B cell (primary cell): ENCODE results near the gene SSC5D. TPM values are rescaled to one million over a fixed set of nuclear protein-coding genes. Genes with fewer than 3 reads are reported as not detected.

Experiments used
- ATAC-seq: fragments of 200-7000 bp; cut with Tn5 transposase; one replicate; pipeline ENCODE4 v1.10.0; 2021; ENCODE audit warnings: low read depth, mild to moderate bottlenecking, moderate number of reproducible peaks, moderate library complexity
- CTCF ChIA-PET: fragments of 350-600 bp; sonication (Branson Sonifier 250); formaldehyde crosslinking; loops from one replicate; lab custom pipeline; 2021; ENCODE audit warnings: antibody characterized with exemption, inconsistent platforms; lab: Charles Lee
- POLR2A ChIA-PET: fragments of 350-600 bp; sonication (Branson Sonifier 250); formaldehyde crosslinking; loops from one replicate; lab custom pipeline; 2021; ENCODE audit warnings: antibody characterized with exemption; lab: Charles Lee
- DNase-seq: peaks from one replicate; pipeline ENCODE4 v3.0.0; 2013
- H2AFZ ChIP-seq: 2 replicates; pipeline ENCODE4 v1.6.1; 2012; ENCODE audit warnings: mild to moderate bottlenecking, low read depth, low read length; ENCODE audit not compliant: insufficient read depth, poor library complexity, severe bottlenecking
- H3K27ac ChIP-seq, 2 donors: 1 replicate in 1 of 2; 2 replicates in 1 of 2; pipeline ENCODE4 v1.5.1; 2012 to 2013; ENCODE audit warnings: low read length in 2 of 2, mild to moderate bottlenecking in 2 of 2, moderate library complexity in 1 of 2
- H3K27me3 ChIP-seq, 4 experiments: fragments of 200-600 bp in 1 of 4; sonication (generic) in 1 of 4; replicated peaks in 1 of 4; 1 replicate in 2 of 4; 2 replicates in 2 of 4; pipeline versions ENCODE4 v1.6.1 to v1.7.0; 2013 to 2016; ENCODE audit warnings: low read length in 3 of 4, mild to moderate bottlenecking in 2 of 4, mixed read lengths in 1 of 4, moderate library complexity in 1 of 4; ENCODE audit not compliant: insufficient read depth in 4 of 4, control insufficient read depth in 3 of 4; ENCODE audit errors: control extremely low read depth in 1 of 4
- H3K36me3 ChIP-seq, 2 experiments: replicated peaks in 1 of 2; 1 replicate in 1 of 2; 2 replicates in 1 of 2; pipeline versions ENCODE4 v1.6.1 to v1.7.1; 2013; ENCODE audit warnings: low read length in 1 of 2; ENCODE audit not compliant: insufficient read depth in 2 of 2, control insufficient read depth in 1 of 2; ENCODE audit errors: control extremely low read depth in 1 of 2, extremely low read depth in 1 of 2
- H3K4me1 ChIP-seq, 2 donors: fragments of 200-600 bp in 1 of 2; sonication (generic) in 1 of 2; 1 replicate in 1 of 2; 2 replicates in 1 of 2; pipeline versions ENCODE4 v1.5.1 to v1.6.1; 2013 to 2017; ENCODE audit warnings: low read length in 2 of 2; ENCODE audit not compliant: control insufficient read depth in 2 of 2, insufficient read depth in 2 of 2
- H3K4me2 ChIP-seq: replicated peaks from 2 replicates; pipeline ENCODE3; 2012; ENCODE audit warnings: mild to moderate bottlenecking, low read depth, low read length; ENCODE audit not compliant: poor library complexity, severe bottlenecking
- H3K4me3 ChIP-seq, 5 experiments: fragments of 200-600 bp in 1 of 5; sonication (generic) in 1 of 5; 1 replicate in 3 of 5; 2 replicates in 2 of 5; pipeline versions ENCODE4 v1.5.1 to v1.7.0; 2011 to 2016; ENCODE audit warnings: low read length in 4 of 5, mild to moderate bottlenecking in 4 of 5, low read depth in 2 of 5, control low read depth in 1 of 5, moderate library complexity in 1 of 5; ENCODE audit not compliant: insufficient read depth in 1 of 5; ENCODE audit errors: control extremely low read depth in 1 of 5, extremely low read depth in 1 of 5
- H3K79me2 ChIP-seq: fragments of 200-600 bp; sonication (generic); one replicate; pipeline ENCODE4 v1.6.0; 2016; ENCODE audit warnings: low read length; ENCODE audit not compliant: control insufficient read depth, insufficient read depth
- H3K9ac ChIP-seq: fragments of 200-600 bp; sonication (generic); 2 replicates; pipeline ENCODE4 v1.6.1; 2017; ENCODE audit warnings: mild to moderate bottlenecking, low read length, moderate library complexity
- H3K9me3 ChIP-seq, 3 donors: one replicate each; pipeline versions ENCODE4 v1.6.1 to v1.7.1; 2013; ENCODE audit warnings: low read length in 2 of 3; ENCODE audit not compliant: control insufficient read depth in 2 of 3, insufficient read depth in 1 of 3; ENCODE audit errors: control extremely low read depth in 1 of 3
- H4K20me1 ChIP-seq: 2 replicates; pipeline ENCODE4 v1.6.0; 2012; ENCODE audit warnings: mild to moderate bottlenecking, low read length; ENCODE audit not compliant: insufficient read depth, control insufficient read depth, poor library complexity, severe bottlenecking
- H3K27ac Mint-ChIP-seq: one replicate; pipeline ENCODE4 v1.8.0; 2021; ENCODE audit warnings: mixed read lengths
- H3K27me3 Mint-ChIP-seq: one replicate; pipeline ENCODE4 v1.8.0; 2021; ENCODE audit warnings: mixed read lengths
- H3K4me1 Mint-ChIP-seq: one replicate; pipeline ENCODE4 v1.8.0; 2021; ENCODE audit warnings: mixed read lengths
- H3K4me3 Mint-ChIP-seq: one replicate; pipeline ENCODE4 v1.8.0; 2021; ENCODE audit warnings: mixed read lengths
- H3K9me3 Mint-ChIP-seq: one replicate; pipeline ENCODE4 v1.8.0; 2022; ENCODE audit warnings: mixed read lengths; ENCODE audit not compliant: insufficient read depth
- CTCF ChIP-seq: fragments of 200-600 bp; IDR thresholded peaks from one replicate; pipeline ENCODE4 v1.8.0; 2022; ENCODE audit warnings: antibody characterized with exemption, mild to moderate bottlenecking
- EZH2 ChIP-seq: IDR thresholded peaks from 2 replicates; pipeline ENCODE4 v1.6.1; 2012; ENCODE audit warnings: borderline replicate concordance, low read depth, mild to moderate bottlenecking, moderate library complexity, low read length; ENCODE audit not compliant: insufficient read depth, poor library complexity, severe bottlenecking
- WGBS: methylation state at CpG from one replicate; pipeline ENCODE4 v1.1.5; 2013; ENCODE audit warnings: missing lambda C conversion rate; ENCODE audit not compliant: insufficient coverage; 5-methylcytosine and 5-hydroxymethylcytosine counted together
- intact Hi-C: fragments of 100-400 bp; cut with micrococcal nuclease; formaldehyde crosslinking; loops from one replicate; pipeline ENCODE4 v1.10.0; 2022
- polyA plus RNA-seq: library from polyadenylated mRNA; depleted of rRNA; stranded (reverse); fragments of >200 nt; gene quantifications from 2 replicates; pipeline ENCODE4 v1.2.3, GENCODE V29; 2012
- total RNA-seq, 2 donors: library from RNA; stranded (reverse); fragments of 120-200 nt in 1 of 2; gene quantifications; 1 replicate in 1 of 2; 2 replicates in 1 of 2; pipeline versions ENCODE4 v1.2.3 to v1.2.4, GENCODE V29; 2013 to 2022

The SSC5D gene
- total and polyA plus RNA-seq, 2 donors (not counting 1 experiment from before 2014, with no cell fraction given): 0.22 to 0.44 TPM

- Histone ChIP-seq H3K27me3 (peaks cover 0 to 20% (median 7%) of the 10 kb centered on the region in 4 experiments), H3K9me3 (peaks cover 0 to 15% (median 0%) of the 10 kb centered on the region in 3 donors), H3K27ac (no peak overlapping the region), H4K20me1 (no peaks in the 10 kb centered on the region), H2AFZ (no peak overlapping the region), H3K79me2 (no peaks in the 10 kb centered on the region), H3K9ac (no peak overlapping the region), H3K4me1 (peaks cover 19 to 22% of the 10 kb centered on the region in 2 donors), H3K36me3 (peaks cover 0 to 2% of the 10 kb centered on the region in 2 experiments), H3K4me2 (no peak overlapping the region), H3K4me3 (no peak overlapping the region)
- H3K27me3 Mint-ChIP-seq: peaks cover 13% of the 10 kb centered on the region
- ATAC-seq (no peak), DNase-seq (no peak)
- H3K9me3 Mint-ChIP-seq: no peaks in the 10 kb centered on the region
- POLR2A ChIA-PET: no interaction called here
- intact Hi-C loops: no loop called here
- H3K4me1 Mint-ChIP-seq: peaks cover 20% of the 10 kb centered on the region
- no peak overlapping the region for H3K4me3 Mint-ChIP-seq
- CTCF ChIA-PET: no interaction called here
- peak overlapping the region; percentile 15 for H3K27ac Mint-ChIP-seq
- no peak for TF ChIP-seq CTCF
- TF ChIP-seq EZH2: no peak
- 94% methylated on average over 13 of the region's 14 CpGs for WGBS
Measured at GRCh38 chr19:55456347-55456746, 31.9 kb upstream of the SSC5D start.

- Mint-ChIP-seq H3K27ac (no peak overlapping the region), H3K4me3 (no peak overlapping the region), H3K27me3 (peaks cover 9% of the 10 kb centered on the region), H3K4me1 (peaks cover 22% of the 10 kb centered on the region), H3K9me3 (no peaks in the 10 kb centered on the region)
- ChIA-PET CTCF (interaction anchor here (1.0 to 2.6 kb wide), 3 partner anchors 10 to 316 kb away, joined by 3 to 11 read pairs (median 4); no protein-coding TSS in a partner anchor), POLR2A (no interaction called here)
- peaks cover 0 to 6% (median 0%) of the 10 kb centered on the region in 3 donors for H3K9me3 ChIP-seq
- peaks cover 12 to 14% of the 10 kb centered on the region in 2 donors for H3K4me1 ChIP-seq
- peaks cover 0 to 6% (median 0%) of the 10 kb centered on the region in 4 experiments for H3K27me3 ChIP-seq
- H3K79me2 ChIP-seq: no peaks in the 10 kb centered on the region
- DNase-seq (no peak), ATAC-seq (no peak)
- H4K20me1 ChIP-seq: no peaks in the 10 kb centered on the region
- H2AFZ ChIP-seq: no peak overlapping the region
- H3K9ac ChIP-seq: no peak overlapping the region
- WGBS: 90% methylated on average over 10 of the region's 16 CpGs
- TF ChIP-seq CTCF (no peak), EZH2 (no peak)
- no peak overlapping the region for H3K4me3 ChIP-seq
- H3K36me3 ChIP-seq: peaks cover 0 to 2% of the 10 kb centered on the region in 2 experiments
- H3K4me2 ChIP-seq: no peak overlapping the region
- H3K27ac ChIP-seq: no peak overlapping the region
- intact Hi-C loops: no loop called here
Measured at GRCh38 chr19:55457683-55458457, 30.4 kb upstream of the SSC5D start.
